Stimulated activated naive CD8-positive, alpha-beta T cell treated with anti-CD3 and anti-CD28 coated beads, Interleukin-15, amount 100 ng/mL, for 72 hours (primary cell): ENCODE data around the gene RNF225.
A peak's percentile ranks its signal among the peaks of the same experiment; 100 is the strongest.

ENCODE experiments used
- ATAC-seq: fragments of 150-1000 bp; cut with Tn5 transposase; 2 replicates; pipeline ENCODE4 v1.10.0; 2021; ENCODE audit warnings: mild to moderate bottlenecking, moderate library complexity
- DNase-seq, 2 donors: peaks; one replicate each; pipeline ENCODE4 v3.0.0; 2021 to 2022
- H3K27ac Mint-ChIP-seq, 2 donors: one replicate each; pipeline ENCODE4 v1.8.0; 2022; ENCODE audit warnings: mild to moderate bottlenecking in 2 of 2, mixed read lengths in 2 of 2, moderate library complexity in 2 of 2
- H3K27me3 Mint-ChIP-seq: one replicate; pipeline ENCODE4 v1.8.0; 2022; ENCODE audit warnings: mixed read lengths
- H3K4me1 Mint-ChIP-seq: one replicate; pipeline ENCODE4 v1.8.0; 2022; ENCODE audit warnings: mild to moderate bottlenecking, mixed read lengths
- H3K4me3 Mint-ChIP-seq, 2 donors: one replicate each; pipeline ENCODE4 v1.8.0; 2022; ENCODE audit warnings: mild to moderate bottlenecking in 2 of 2, mixed read lengths in 2 of 2, moderate library complexity in 1 of 2
- H3K9me3 Mint-ChIP-seq, 2 donors: one replicate each; pipeline ENCODE4 v1.8.0; 2022; ENCODE audit warnings: mixed read lengths in 2 of 2

Gene RNF225

GRCh38 chr19:58380037-58380661, 15.3 kb upstream of the RNF225 start:
- no peaks in the 10 kb centered on the region for H3K27me3 Mint-ChIP-seq
- peak overlapping the region; percentile 89 to 93 for H3K27ac Mint-ChIP-seq
- DNase-seq (no peak), ATAC-seq (no peak)
- no peaks in the 10 kb centered on the region for H3K9me3 Mint-ChIP-seq
- peak overlapping the region; percentile 89 to 91 for H3K4me3 Mint-ChIP-seq
- peaks cover 41% of the 10 kb centered on the region for H3K4me1 Mint-ChIP-seq

GRCh38 chr19:58380662-58381459, 14.6 kb upstream of the RNF225 start, which contains the start of gene ZNF837:
Gene ZNF837 (minus strand): TSS chr19:58381030. CDS start chr19:58369332, 11,698 bp downstream.
- Mint-ChIP-seq H3K27me3 (no peaks in the 10 kb centered on the region), H3K4me1 (peaks cover 48% of the 10 kb centered on the region), H3K4me3 (peak within 1 kb of the TSS; percentile 89 to 91), H3K9me3 (no peaks in the 10 kb centered on the region), H3K27ac (peak within 1 kb of the TSS; percentile 91 to 93)
- peak; percentile 91 for ATAC-seq
- DNase-seq, result peak; percentile 98 to 99

DNA sequence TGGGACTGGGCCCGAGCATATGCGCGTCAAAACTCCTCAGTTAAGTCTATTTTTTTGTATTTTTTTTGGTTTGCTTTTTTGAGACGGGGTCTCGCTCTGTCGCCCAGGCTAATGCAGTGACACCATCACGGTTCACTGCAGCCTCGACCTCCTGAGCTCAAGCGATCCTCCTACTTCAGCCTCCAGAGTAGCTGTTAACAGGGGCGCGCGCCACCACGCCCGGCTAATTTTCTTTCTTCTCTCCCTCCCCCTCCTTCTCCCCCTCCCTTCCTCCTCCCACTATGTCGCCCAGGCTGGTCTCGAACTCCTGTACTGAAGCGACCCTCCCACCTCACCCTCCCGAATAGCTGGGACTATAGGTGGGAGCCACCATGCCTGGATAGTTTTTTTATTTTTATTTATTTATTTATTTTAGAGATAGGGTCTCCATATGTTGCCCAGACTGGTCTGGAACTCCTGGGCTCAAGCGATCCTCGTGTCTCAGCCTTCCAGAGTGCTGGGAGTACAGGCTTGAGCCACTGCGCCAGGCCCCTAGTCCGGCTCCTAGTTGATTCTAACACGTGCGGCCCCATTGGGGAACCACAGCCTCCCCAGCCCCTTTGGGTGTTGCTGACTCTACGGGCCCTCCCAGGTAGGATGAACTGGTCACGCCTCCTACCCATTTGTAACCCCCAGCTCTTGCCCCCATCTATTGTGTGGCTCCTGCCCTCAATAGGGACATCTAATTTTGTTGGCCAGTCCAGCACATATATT, 13.8 kb upstream of the RNF225 start:
- ATAC-seq (no peak), DNase-seq (no peak)
- H3K9me3 Mint-ChIP-seq, result no peaks in the 10 kb centered on the region
- peaks cover 51% of the 10 kb centered on the region for H3K4me1 Mint-ChIP-seq
- peak overlapping the region; percentile 89 to 91 for H3K4me3 Mint-ChIP-seq
- H3K27ac Mint-ChIP-seq, result peak overlapping the region; percentile 91 to 92
- no peaks in the 10 kb centered on the region for H3K27me3 Mint-ChIP-seq

GRCh38 chr19:58382997-58383603, 12.4 kb upstream of the RNF225 start:
- Mint-ChIP-seq H3K9me3 (no peaks in the 10 kb centered on the region), H3K27ac (no peak overlapping the region), H3K4me1 (peaks cover 49% of the 10 kb centered on the region), H3K27me3 (no peaks in the 10 kb centered on the region), H3K4me3 (peak overlapping the region in 1 of 2 donors; percentile 54)
- no peak for DNase-seq
- no peak for ATAC-seq

- Mint-ChIP-seq H3K27me3 (no peaks in the 10 kb centered on the region), H3K27ac (peak overlapping the region; percentile 96 to 99), H3K4me3 (peak overlapping the region; percentile 95 to 97), H3K4me1 (peaks cover 43% of the 10 kb centered on the region), H3K9me3 (no peaks in the 10 kb centered on the region)
- no peak for DNase-seq
- ATAC-seq, result no peak
Measured at GRCh38 chr19:58385313-58385890, 10.1 kb upstream of the RNF225 start.

DNA sequence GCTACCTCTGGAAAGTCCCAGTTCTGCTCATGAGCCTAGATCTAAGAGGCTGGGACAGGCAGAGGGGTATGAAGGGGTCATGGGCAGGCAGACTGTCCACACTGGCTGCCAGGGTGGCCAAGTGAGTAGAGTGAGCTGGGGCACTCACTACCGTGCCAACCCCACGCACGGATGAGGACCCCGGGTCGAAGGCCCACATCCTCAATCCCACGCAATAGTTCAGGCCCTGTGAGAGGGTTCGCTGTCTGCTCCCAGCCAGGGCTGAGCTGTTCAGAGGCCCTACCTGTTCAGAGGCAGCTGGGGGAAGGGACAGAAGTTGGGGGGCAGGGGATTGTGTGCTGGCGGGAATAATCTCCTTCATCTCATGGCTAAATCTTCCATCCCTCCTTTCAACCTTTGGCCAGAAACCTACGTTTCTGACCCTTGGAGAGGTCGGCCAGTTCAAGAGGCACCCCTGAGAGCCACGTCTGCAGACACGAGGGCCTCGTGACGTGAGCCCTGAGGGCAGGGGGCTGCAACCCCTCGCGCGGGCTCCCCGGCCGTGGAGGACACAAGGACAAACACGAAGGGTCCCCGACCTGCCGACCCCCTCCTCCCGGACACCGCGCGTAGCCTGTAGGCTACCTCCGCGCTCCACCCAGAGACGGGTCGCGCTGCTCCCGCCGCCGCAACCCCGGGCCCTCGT, 9.4 kb upstream of the RNF225 start:
- DNase-seq (peak in 1 of 2 donors; percentile 53), ATAC-seq (peak; percentile 6)
- no peaks in the 10 kb centered on the region for H3K27me3 Mint-ChIP-seq
- H3K4me1 Mint-ChIP-seq, result peaks cover 48% of the 10 kb centered on the region
- peak overlapping the region; percentile 95 to 97 for H3K4me3 Mint-ChIP-seq
- peak overlapping the region; percentile 96 to 99 for H3K27ac Mint-ChIP-seq
- H3K9me3 Mint-ChIP-seq, result no peaks in the 10 kb centered on the region

GRCh38 chr19:58386576-58387337, 8.7 kb upstream of the RNF225 start, which contains the start of gene RPS5:
Gene RPS5 (plus strand): TSS chr19:58387269. CDS start chr19:58388138, 869 bp downstream.
- Mint-ChIP-seq H3K27ac (peak within 1 kb of the TSS; percentile 96 to 99), H3K9me3 (no peaks in the 10 kb centered on the region), H3K4me1 (peaks cover 50% of the 10 kb centered on the region), H3K4me3 (peak within 1 kb of the TSS; percentile 95 to 97), H3K27me3 (no peaks in the 10 kb centered on the region)
- ATAC-seq (peak; percentile 95), DNase-seq (peak; percentile 93 to 97)

DNA sequence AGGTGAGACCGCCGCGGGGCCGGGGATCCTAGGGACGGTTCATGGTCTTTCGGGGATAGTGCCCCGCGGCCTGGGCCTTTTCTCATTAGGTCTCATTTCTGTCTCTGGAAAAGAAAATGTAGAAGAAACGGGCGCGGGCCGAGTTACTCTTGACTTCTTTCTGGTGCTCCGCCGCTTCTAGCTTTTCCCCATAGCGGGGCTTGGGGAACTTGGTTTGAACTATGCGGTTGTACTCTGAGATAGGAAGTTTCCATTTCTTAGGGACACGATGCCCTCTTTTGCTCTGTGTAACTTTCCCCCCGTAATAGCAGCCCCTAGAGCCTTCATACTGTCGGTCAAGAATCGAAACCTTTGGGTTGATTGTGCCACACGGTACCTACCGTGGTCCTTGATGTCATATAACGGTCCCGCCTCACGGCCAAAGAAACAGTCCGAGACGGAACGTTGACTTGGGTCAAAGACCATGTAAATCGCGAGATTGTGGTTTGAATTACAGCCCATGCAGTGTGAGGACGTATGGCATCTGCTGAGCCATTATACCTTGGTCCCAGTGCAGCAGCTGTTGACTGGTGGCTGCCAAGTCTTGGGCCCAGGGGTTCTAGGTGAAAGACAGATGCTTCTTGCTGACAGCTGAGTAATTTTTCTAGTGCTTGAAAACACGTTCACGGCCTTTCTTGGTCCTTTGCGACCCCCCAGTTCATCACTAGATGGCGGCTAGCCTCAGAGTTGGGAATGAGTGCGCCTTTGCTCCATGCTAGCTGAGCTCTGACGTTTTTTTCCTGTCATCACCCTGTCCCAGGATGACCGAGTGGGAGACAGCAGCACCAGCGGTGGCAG, 7.9 kb upstream of the RNF225 start:
- ATAC-seq (no peak), DNase-seq (no peak)
- H3K27me3 Mint-ChIP-seq, result no peaks in the 10 kb centered on the region
- no peaks in the 10 kb centered on the region for H3K9me3 Mint-ChIP-seq
- H3K4me1 Mint-ChIP-seq, result peaks cover 43% of the 10 kb centered on the region
- peak overlapping the region; percentile 96 to 99 for H3K27ac Mint-ChIP-seq
- H3K4me3 Mint-ChIP-seq, result peak overlapping the region; percentile 95 to 97

DNA sequence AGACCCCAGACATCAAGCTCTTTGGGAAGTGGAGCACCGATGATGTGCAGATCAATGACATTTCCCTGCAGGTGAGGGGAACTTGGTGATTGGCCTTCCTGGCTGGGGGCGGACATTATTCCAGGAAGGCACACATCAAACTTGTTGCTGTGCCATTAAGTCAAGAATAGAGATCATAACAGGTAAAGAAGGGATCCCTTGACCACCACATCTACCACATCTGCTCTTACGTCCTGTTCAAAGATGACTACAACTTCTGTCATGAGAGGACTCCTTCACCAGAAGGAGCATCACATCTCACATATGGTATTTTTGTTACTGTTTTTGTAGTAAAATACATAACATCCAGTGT, 7.3 kb upstream of the RNF225 start:
- no peaks in the 10 kb centered on the region for H3K27me3 Mint-ChIP-seq
- ATAC-seq, result no peak
- peak overlapping the region; percentile 90 to 99 for H3K27ac Mint-ChIP-seq
- H3K9me3 Mint-ChIP-seq, result no peaks in the 10 kb centered on the region
- peaks cover 49% of the 10 kb centered on the region for H3K4me1 Mint-ChIP-seq
- DNase-seq, result no peak
- peak overlapping the region; percentile 95 to 97 for H3K4me3 Mint-ChIP-seq

DNA sequence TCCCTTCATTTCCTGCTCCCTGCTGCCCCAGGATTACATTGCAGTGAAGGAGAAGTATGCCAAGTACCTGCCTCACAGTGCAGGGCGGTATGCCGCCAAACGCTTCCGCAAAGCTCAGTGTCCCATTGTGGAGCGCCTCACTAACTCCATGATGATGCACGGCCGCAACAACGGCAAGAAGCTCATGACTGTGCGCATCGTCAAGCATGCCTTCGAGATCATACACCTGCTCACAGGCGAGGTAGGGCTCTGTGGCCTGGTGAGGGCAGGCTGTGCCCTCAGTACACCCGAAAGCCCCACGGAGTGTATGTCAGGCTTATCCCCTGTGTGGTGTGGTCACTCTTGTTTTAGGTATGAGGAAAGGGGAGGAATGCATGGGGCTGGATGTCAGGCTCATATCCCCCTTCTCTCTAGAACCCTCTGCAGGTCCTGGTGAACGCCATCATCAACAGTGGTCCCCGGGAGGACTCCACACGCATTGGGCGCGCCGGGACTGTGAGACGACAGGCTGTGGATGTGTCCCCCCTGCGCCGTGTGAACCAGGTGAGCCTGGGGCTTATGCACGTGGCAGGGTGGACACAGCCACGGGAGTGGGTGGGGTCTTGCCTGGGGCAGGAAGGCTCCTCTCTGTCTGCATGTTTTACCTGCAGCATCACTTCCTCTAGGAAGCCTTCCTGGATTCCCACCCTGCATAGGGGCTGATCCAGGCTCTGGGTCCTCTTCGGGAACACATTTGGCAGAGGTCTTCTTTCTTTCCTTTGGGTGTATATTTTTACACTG, 2.3 kb upstream of the RNF225 start:
- no peak overlapping the region for H3K4me3 Mint-ChIP-seq
- peaks cover 57% of the 10 kb centered on the region for H3K4me1 Mint-ChIP-seq
- ATAC-seq (no peak), DNase-seq (no peak)
- H3K9me3 Mint-ChIP-seq, result no peaks in the 10 kb centered on the region
- H3K27me3 Mint-ChIP-seq, result peaks cover 26% of the 10 kb centered on the region
- no peak overlapping the region for H3K27ac Mint-ChIP-seq

DNA sequence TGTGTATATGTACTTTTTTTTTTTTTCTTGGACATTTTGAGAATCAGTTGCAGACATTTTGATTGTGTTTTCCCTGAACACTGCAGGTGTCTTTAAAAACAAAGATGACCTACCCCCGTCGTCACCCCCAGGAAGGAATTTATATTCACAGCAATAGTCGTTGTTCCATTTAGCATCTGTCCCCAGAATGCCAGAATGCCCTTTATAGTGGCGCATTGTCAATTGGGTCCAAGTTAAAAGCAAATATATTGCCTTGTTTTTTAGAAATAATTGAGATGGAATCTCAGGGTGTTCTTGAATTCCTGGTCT, 1.8 kb upstream of the RNF225 start:
- Mint-ChIP-seq H3K9me3 (no peaks in the 10 kb centered on the region), H3K4me1 (peaks cover 51% of the 10 kb centered on the region), H3K27ac (no peak overlapping the region), H3K27me3 (peaks cover 29% of the 10 kb centered on the region), H3K4me3 (no peak overlapping the region)
- no peak for ATAC-seq
- no peak for DNase-seq

DNA sequence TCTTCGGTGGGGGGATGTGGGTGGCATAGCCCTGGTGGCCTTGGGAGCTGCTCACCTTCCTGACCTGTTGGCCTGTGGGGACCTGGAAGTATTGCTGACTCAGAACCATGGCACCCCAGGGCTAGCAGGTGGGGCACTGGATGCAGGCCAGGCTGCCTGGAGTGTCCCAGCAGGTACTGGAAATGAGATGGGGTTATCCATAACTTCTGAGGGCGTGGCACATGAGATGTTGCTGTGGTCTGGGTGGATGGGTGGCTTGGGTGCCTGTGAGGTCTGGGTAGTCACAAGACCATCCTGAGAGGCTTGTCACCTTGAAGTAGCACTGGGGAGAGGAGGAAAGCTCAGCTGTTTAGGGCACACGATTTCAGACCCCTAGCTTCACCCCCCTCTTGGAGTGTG, 636 bp upstream of the RNF225 start:
- H3K4me3 Mint-ChIP-seq, result no peak overlapping the region

More for the DNA sequence above, 636 bp upstream of the RNF225 start:
- ATAC-seq, result peak; percentile 6
- Mint-ChIP-seq H3K27me3 (peaks cover 29% of the 10 kb centered on the region), H3K27ac (no peak overlapping the region), H3K9me3 (no peaks in the 10 kb centered on the region), H3K4me1 (peaks cover 44% of the 10 kb centered on the region)
- DNase-seq, result no peak
